Femur (tissue), 1 donor: ENCODE data around the gene SBK1.

Source experiments
- DNase-seq: peaks from one replicate; pipeline ENCODE4 v3.0.0-alpha.2; 2017

The SBK1 gene

DNA sequence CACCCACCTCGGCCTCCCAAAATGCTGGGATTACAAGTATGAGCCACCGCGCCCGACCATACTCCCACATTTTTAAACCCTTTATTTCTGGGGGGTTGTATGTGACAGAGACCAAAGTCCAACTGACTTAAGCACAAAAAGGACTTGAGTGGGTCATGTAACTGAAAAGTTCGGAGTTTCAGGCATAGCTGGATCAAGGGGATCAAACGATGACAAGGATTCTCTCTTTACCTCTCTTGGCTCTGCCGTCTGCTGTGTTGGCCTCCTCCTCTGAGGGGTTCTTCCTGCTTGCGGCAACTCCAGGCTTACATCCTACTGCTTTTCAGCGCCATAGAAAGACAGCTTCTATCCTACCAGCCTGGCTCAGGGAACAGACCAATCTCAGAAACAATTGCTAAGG, 9.2 kb upstream of the SBK1 start:
- no peak for DNase-seq

DNA sequence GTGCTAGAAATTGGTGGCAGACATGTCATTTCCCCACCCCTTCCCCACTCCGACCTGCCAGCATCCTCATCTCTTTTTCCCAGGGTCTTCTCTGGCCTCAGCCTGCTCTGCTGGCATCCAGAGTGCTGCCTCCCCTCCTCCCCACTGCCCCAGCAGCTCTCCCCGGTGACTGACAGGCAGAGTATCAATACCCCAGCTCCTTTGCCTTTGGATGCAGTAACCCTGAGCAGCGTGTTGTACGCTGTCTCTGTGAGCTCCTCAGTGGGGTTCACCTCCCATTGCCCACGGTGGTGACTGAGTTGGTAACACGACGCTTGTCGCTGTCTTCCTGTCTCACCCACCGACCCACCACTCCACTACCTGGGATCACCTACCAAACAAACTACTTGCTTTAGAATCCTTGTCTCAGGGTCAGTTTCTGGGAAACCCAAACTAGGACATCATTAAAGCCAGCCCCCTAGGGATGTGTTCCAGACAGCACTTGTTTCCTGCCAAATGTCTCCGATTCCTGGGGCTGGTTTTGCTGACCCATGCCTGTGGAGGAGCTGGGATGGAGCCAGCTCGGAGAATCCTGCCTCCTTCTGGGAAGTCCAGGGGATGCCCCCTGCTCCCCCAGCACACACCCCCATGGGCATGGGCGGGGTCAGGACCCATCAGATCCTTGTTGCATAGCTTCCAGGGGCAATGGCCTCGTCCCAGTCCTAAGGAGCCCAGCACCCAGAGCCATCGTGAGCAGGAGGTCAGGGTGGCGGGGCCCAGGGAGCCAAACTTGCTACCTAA, 8.3 kb upstream of the SBK1 start:
- no peak for DNase-seq

DNA sequence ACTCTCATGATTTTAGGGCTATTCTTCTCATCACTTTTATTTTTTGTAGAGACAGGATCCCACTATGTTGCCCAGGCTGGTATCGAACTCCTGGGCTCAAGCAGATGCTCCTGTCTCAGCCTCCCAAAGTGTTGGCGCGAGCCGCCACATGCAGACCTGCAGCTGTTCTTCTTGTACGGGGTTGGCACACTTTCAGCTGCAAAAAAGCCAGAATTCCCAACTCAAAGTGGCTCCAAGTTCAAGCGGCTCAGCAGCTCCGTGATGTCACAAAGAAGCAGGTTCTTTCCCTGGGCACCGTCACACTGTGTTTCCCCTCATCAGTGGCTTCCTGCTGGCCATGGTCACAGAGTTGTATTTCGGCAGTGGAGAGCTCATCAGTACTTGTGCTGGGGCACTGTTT, 6.7 kb upstream of the SBK1 start:
- DNase-seq = peak; percentile 33

DNA sequence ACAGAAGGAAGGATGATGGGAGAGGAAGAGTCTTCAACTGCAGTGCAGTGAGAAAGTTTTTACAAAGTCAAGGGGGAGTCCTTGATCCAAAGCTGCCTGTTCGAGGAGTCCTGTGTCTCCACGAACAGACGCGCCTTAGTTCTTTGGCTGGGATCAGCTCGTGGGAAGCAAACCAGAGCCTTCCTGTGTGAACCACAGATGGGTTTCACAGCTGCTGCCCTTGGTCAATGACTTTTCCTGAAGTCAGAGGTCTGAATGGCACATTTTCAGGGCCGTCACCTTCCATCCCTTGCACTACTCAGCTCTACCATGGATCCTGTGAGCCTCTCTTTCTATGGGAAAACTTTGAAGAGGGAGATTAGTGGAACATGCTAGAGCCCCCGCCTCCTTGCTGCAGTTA, 4.2 kb upstream of the SBK1 start:
- DNase-seq = peak; percentile 56

DNA sequence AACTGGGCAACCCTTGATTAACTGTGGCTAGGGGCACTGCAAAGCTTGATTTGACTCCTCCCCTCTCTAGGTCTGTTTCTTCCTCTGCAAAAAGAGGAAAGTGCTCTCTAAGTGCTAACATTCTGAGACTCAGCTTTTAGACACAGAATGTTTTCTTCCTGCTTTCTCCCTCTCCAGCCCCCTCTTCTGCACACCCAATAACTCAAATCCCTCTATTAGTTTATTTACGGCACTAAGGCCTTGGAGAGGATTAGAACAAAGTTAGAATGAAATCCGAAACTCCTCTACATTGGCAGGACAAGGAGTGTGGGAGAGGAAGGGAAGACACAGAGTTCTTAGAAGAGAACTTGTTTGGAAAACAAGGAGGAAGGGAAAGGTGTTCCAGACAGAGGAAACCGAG, 3.3 kb upstream of the SBK1 start:
- no peak for DNase-seq

DNA sequence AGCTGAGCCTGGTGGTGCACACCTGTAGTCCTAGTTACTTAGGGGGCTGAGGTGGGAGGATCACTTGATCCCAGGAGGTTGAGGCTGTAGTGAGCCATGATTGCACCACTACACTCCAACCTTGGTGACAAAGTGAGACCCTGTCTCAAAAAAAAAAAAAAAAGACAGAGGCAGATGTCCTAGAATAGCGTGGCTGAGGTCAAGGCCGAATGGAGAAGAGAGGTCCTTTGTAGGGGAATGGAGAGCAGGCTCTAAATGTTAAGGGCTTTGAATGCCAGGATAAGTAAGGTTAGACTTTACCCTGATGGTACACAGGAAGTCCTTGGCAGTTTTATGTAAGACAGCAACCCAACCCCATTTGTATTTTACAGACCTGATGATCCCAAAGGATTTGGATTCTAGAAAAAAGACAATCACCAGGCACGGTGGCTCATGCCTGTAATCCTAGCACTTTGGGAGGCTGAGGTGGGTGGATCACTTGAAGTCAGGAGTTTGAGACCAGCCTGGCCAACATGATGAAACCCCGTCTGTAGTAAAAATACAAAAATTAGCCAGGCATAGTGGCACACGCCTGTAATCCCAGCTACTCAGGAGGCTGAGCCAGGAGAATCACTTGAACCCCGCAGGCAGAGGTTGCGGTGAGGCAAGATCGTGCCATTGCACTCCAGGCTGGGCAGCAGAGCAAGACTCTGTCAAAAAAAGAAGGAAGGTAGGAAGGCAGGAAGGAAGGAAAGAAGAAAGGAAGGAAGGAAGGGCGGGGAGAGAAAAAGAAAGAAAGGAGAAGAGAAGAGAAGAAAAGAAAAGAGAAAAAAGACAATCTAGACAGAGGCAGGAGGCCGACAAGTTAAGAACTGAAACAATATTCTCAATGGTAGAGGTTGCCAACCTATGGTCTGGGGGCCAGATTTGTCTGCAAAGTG, 2.1 kb upstream of the SBK1 start:
- no peak for DNase-seq

DNA sequence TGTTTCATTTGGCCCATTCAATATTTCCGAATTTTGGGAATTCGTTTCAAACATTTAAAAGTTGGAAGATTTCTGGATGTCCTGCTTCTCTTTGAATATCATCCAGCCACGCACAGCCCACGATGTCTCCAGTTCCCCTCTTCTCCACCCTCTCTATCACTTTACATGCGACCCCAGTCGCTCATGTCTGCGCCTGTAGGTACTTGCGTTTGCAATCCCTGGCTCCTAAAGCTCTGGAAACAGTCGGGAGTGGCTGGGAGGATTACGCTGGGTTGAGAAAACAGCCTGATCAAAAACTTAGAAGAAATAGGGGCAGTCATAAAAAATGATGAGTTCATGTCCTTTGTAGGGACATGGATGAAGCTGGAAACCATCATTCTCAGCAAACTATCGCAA, 1.5 kb upstream of the SBK1 start:
- no peak for DNase-seq

DNA sequence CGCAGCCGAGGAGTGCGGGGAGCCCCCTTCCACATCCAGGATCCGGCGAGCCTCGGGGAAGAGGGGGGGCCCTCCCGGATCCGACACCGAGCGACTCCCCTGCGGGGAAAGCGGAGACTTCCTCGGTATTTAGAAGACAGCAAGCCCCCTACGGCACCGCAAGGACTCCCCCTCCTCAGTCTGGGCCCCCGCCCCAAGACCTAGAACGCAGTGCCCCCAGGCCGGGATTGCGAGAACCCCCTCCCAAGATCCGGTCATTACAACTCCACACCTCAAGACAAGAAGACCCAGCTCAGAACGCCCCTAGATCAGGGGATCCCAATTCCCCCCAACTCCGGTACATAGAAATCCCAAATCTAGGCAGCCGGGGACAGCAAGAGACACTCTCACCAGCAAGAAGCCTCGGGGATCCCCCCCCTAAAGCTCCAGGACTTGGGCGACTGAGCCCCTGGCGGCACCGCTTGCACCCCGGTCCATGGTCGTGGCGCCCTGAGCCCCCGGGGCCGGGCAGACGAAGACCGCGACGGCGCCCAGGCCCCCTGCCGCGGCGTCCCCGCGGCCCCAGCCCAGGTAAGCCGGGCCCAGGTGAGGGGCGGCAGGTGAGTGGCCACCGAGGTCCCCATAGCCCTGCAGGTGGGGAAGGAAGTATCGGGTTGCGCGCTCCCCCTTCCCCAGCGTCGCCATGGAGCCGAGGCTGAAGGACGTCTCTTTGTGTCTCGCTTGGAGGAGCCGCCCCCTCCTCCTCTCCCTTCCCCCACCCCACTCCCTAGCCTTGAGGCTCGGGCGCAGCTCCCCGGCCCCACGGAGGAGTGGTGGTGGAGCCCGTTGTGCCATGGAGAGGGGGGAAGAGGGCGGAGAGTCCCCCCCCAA, 641 bp downstream of the SBK1 start:
- no peak for DNase-seq

DNA sequence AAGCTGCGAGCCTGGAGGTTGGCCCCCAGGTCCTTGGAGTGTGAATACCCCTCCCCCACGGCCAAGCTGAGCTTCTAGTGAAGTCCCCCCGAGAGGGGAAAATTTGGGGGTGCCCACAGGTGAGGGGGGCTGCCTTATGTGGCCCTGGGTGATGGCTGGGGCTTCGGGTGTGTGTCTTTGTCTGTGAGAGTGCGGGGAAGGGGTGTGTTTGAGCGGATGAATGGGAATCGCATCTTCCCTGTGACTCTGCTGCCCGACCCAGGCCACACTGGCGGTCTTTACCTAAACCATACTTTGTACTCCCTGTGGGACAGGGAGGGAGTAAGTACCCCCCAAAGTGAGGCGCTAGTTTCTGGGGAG, 1.3 kb downstream of the SBK1 start:
- no peak for DNase-seq

DNA sequence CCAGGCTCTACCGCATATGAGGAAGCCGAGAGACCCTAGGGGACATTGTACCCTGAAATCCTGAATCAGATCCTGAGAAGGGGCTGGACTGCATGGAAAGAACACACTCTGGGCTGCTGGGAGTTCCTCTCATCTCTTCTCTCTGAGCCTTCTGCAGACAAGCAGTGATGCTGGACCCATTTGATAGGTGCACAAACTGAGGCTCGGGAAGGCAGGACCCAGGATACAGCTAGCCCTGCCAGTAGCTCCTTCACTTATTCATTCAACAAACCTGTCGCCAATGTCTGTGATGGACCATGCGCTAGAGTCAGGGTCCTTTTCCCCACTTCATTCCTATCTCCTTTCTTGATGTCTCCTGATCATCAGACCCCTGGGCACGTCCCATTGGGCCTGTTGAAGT, 1.9 kb downstream of the SBK1 start:
- no peak for DNase-seq

DNA sequence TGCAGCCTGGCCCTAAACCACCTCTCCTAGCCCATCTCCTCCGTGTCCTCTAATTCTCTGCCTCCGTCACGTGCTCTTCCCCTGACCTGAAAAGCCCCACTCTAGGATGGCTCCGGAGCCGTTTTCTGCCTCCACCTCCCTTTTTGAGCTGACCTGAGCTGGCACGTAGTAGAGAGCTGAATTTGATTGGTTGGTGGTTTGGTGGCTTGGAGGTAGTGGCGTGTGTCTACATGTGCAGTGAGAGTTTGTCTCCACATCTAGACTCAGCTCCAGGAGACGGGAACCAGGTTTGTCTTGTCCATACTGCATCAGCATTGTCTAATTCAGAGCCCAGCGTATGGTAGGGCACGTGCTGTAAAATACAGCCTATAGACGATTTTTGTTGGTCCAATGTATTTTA, 3.0 kb downstream of the SBK1 start:
- no peak for DNase-seq

DNA sequence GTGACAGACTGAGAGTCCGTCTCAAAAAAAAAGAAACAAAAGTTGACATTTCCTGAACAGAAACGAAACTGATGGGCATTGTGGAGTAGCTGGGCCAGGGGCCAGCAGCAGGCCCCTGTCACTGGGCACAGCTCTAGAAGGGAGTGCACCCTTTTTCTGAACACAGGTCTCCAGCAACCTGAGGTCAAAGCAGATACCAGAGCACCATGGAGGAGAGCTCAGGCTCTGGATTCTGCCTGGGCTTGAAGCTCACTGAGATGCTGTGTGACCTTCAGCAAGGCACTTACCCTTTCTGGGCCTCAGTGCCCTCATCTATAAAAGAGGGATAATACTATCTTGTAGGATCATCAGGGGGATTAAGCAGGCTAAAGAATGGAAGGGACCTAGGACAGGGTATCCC, 5.0 kb downstream of the SBK1 start:
- DNase-seq = no peak

DNA sequence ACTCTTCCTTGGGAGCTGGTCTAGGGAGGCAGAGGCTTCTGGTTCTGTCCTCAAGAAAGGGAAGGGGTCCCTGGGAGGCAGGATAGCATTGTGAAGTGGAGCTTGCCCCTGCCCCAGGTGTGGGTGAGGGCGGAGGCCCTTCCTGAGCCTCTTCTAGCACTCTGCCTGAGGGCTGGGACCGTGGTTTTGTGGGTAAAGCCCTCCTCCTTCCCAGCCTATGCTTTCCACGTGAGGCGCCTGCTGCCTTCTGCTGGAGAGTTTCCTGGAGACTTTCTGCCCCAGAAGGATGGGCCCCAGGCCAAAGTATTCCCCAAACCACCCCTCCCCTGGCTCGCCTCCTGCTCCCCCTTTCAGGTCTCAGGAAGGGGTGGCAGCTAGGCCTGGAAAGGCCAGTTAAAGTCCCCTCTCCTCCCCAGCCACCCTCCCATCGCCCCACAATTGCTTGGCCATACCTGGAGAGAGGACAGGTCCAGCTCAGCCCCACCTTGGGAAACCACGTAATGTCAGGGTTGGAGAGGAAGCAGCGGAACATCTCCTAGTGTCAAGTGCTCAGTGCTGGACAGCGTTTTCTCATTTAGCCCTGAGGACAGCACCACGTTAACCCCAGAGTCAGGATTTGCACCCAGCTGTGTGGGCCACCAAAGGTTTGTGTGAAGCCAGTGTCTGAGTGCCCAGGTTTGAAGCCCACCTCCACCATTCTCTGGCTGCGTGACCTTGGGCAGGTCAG, 5.6 kb downstream of the SBK1 start:
- no peak for DNase-seq

DNA sequence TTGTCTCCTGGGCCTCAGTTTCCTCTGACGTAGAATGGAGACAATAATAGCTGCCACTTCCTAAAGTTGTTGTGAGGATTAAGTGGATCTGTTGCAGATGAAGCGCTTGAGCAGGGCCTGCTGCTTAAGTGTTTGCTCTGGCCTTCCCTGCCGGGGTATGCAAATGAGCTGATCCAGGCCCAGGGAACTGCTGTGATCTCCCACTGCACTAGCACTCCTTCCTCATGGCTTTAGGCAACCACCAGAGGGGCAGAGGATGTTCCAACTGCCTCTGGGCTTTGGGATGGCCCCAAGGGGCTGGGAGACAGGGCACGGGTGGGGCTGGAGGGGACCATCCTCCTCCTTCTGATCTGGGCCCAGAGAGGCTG, 6.2 kb downstream of the SBK1 start:
- no peak for DNase-seq

DNA sequence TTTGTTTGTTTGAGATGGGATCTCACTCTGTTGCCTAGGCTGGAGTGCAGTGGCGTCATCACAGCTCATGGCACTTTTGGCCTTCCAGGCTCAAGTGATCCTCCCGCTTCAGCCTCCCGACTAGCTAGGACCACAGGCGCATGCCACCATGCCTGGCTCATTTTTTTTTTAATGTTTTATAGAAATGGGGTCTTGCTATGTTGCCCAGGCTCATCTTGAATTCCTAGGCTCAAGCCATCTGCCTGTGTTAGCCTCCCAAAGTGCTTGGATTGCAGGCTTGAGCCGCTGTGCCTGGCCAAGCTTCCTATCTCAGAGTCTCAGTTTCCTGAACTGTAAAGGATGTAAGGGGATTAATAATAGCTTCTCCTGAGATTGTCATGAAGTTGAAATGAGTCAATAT, 8.0 kb downstream of the SBK1 start:
- no peak for DNase-seq

DNA sequence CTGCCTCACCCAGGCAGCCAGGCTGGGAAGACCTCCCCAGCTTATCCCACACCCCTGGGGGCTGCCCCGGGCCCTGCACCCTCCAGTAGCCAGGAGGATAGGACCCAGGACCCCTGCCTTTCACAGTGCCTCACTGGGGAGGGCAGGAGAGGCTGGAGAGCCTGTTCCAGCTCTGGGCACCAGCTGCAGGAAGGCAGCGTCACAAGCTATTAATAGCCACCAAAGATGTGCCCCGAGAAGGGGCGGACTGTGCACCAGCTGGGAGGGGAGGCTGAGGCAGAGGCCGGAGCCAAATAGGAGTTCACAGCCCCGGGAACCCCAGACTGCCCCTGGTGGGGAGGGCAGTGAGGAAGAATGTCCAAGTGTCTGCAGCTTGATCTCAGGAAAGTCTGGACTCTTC, 8.8 kb downstream of the SBK1 start:
- DNase-seq = no peak

DNA sequence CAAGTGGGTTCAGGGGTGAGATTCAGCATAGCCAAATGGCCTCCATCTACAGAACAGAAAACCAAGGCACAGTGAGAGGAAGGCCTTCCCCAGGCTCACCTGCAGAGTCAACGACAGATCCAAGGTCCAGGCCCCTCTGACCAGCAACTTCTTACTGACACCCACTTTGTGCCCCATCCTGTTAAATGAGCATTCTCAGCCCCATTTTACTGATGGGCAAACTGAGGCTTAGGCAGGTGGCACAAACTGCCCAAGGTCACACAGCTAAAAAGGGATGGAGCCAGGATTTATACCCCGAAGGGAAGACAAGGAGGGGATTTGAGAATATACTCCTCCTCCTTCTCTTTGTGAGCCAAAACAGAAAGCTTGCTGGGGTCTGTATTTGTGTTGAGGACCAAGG, 9.3 kb downstream of the SBK1 start:
- no peak for DNase-seq

DNA sequence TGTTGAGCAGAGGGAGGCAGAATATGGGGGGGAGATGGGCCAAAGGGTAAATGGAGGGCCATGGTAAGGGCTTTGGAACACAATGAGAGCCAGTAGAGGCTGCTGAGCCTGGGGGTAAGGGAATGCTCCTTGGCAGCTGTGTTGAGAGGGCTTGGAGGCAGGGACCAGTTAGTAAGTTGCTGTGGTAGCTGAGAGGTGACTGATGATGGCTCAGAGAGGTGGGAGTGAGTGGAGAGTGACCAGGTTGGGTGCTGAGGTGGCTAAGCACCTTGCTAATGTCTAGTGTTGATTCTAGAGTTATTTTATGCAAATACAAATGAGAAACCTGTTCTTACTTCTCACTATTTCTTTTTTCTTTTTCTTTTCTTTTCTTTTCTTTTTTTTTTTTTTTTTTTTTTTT, 10.8 kb downstream of the SBK1 start:
- DNase-seq = no peak

DNA sequence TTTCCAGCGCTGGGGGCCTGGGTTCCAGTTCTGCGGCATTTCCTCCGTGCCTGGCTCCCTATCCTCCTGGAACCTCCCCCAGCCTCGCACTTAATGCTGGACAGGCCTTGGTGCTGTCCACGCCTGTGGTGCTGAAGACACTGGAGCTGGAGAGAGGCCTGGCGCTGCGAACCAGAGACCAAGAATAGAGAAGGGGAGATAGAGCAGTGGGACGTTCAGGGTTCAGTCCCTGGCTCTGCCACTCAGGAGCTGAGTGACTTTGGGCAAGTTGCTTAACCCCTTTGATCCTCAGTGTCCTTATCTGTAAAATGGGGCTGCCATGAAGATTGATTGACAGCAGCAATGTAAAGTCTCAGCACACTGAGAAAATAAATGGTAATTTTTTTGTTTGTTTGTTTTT, 11.9 kb downstream of the SBK1 start:
- peak; percentile 47 for DNase-seq

DNA sequence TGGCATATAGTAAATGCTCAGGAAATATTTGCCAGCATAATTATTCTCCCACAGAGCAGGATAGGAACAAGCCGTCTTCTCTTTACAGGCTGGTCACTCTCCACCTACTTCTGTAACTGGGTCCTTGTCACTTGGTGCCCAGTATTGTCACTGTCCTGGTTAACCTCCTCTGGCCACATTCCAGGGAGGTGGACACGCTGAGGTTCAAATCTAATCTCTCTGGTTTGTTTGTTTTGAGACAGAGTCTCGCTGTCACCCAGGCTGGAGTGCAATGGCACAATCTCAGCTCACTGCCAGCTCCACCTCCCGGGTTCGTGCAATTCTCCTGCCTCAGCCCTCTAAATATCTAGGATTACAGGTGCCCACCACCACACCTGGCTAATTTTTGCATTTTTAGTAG, 15.6 kb downstream of the SBK1 start:
- DNase-seq = no peak

DNA sequence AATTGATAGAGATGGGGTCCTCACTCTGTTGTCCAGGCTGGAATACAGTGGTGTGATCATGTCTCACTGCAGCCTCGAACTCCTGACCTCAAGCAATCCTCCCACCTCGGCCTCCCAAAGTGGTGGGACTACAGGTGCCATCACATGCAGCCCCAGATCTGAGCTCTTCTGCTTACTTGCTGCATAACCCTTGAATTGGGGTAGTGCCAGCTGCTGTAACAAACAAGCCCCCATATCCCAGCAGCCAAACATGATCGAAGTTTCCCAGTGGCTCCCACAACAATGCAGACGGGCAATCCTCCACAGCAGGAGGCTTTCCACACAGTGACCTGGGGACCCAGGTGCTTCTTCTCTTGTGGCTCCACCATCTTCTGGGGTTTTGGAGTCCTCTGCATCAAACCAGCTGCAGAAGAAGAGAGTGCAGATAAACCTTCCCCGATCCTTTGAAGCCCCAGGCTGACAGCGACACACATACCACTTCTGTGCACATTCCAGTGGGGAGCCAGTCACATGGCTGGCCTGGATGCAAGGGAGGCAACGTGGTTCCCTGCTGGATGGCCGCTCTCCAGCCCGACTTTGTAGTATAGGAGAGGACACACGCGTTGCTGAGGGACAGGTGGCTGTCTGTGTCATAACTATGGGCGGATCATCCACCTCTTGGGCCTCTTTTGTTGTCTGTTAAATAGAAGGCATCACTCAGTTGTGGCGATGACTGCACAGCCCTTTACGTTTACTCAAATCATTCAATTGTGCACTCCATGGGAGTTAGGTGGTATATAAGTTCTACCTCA, 16.7 kb downstream of the SBK1 start:
- no peak for DNase-seq

DNA sequence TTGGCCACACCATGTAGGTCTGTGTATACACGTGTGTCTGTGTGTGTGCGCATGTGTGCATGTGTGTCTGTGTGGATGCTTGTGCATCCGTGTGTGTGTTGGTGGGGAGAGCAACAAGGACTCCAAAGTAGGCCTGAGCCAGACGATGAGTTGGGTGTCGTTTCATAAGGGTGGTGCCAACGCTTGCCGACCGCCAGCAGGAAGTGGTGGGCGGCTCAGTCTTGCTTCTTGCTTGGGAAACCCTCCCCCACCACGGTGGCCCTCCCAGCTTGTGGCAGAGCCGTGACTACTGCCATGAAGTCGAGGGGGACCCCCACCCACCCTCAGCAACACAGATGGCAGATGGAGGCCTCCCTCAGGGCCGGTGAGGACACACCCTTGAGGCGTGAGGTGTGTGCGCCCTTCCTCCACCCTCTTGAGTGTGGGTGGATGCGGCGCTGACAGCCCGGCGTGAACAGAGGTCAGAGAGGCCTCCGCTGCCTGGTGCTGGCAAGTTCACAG, 17.5 kb downstream of the SBK1 start:
- peak; percentile 35 for DNase-seq
